ENCODE results near the gene MRPL46. TPM values are rescaled to one million over a fixed set of nuclear protein-coding genes. Genes with fewer than 3 reads are reported as not detected.

The MRPL46 gene
- total and polyA plus RNA-seq, 2 of the 4 experiments (the other 2 are of a cell fraction): 14.2 to 24.2 TPM

- peaks cover 3% of the 10 kb centered on the region for H3K9me3 ChIP-seq (ENCODE audit: control insufficient read depth, insufficient read depth, low read length)
- H4K91ac ChIP-seq (ENCODE audit: insufficient read depth, low read depth, low read length): no peak overlapping the region
- no CpG with 5 or more reads among the region's 1 CpG for WGBS, 2 experiments (ENCODE audit: extremely low coverage in 2 of 2, insufficient read length in 1 of 2)
- no peak overlapping the region for H2AFZ ChIP-seq (replicated peaks; ENCODE audit: low read length, poor library complexity)
- ChIA-PET POLR2A (ENCODE audit: unreplicated experiment) (no interaction called here), CTCF (no interaction called here)
- intact Hi-C loops (cut with micrococcal nuclease) (no loop called here), dilution Hi-C loops (cut with HindIII; ENCODE audit: low sequenced_read_pairs, unreplicated experiment) (no loop called here), in situ Hi-C loops (cut with MboI; ENCODE audit: low sequenced_read_pairs) (no loop called here)
- no peak overlapping the region for H3K4me2 ChIP-seq (ENCODE audit: low read depth, low read length)
- H2BK120ac ChIP-seq (ENCODE audit: low read depth, low read length): no peak overlapping the region
- H2AK9ac ChIP-seq (replicated peaks; ENCODE audit: low read depth, low read length, poor library complexity): no peak overlapping the region
- H3K23ac ChIP-seq (ENCODE audit: low read depth, low read length): no peak overlapping the region
- no peak overlapping the region for H3K9ac ChIP-seq (ENCODE audit: low read depth, low read length)
- no TSS peak for BruUV-seq (replicated peaks)
- H3K9me1 ChIP-seq (ENCODE audit: insufficient read depth, low read length): no peaks in the 10 kb centered on the region
- peaks cover 8% of the 10 kb centered on the region for H3K27me3 ChIP-seq (ENCODE audit: control insufficient read depth, insufficient read depth, low read length)
- no peak overlapping the region for H3K4ac ChIP-seq (ENCODE audit: low read depth, low read length)
- H3K56ac ChIP-seq (ENCODE audit: extremely low read depth, insufficient read depth, low read length): no peak overlapping the region
- H4K20me1 ChIP-seq (ENCODE audit: insufficient read depth, low read length): no peaks in the 10 kb centered on the region
- H2BK5ac ChIP-seq (ENCODE audit: low read depth, low read length, poor library complexity, severe bottlenecking): no peak overlapping the region
- no peaks in the 10 kb centered on the region for H3K79me1 ChIP-seq (ENCODE audit: low read depth in 1 of 2, low read length in 2 of 2)
- H3K14ac ChIP-seq (replicated peaks; ENCODE audit: low read depth, low read length): no peak overlapping the region
- no peaks in the 10 kb centered on the region for H3K36me3 ChIP-seq (ENCODE audit: control insufficient read depth, insufficient read depth, low read length)
- no peak overlapping the region for H3K18ac ChIP-seq (ENCODE audit: low read depth, low read length)
- H4K8ac ChIP-seq (ENCODE audit: low read depth in 2 of 2, low read length in 2 of 2): no peak overlapping the region
- no peak overlapping the region for H2BK20ac ChIP-seq (ENCODE audit: low read depth, low read length)
- DNase-seq (no peak), ATAC-seq (ENCODE audit: low read depth) (peak; percentile 21; the same call in 1 of the 2 replicates)
- H2AK5ac ChIP-seq (ENCODE audit: low read depth, low read length): no peak overlapping the region
- no peak overlapping the region for H2BK15ac ChIP-seq (ENCODE audit: low read depth, low read length)
- H3K4me3 ChIP-seq (ENCODE audit: insufficient read depth, low read depth, low read length): no peak overlapping the region
- H4K5ac ChIP-seq (ENCODE audit: low read depth, low read length): no peak overlapping the region
- H3K27ac ChIP-seq (ENCODE audit: insufficient read depth, low read length): no peak overlapping the region
- H3K4me1 ChIP-seq (ENCODE audit: control insufficient read depth, insufficient read depth, low read length): no peaks in the 10 kb centered on the region
- TF ChIP-seq POLR2A (IDR thresholded peaks at IDR 0.05; ENCODE audit: low read depth, low read length) (no peak), NFE2L2 (IDR thresholded peaks at IDR 0.05; ENCODE audit: low read depth, low read length) (no peak), CEBPB (IDR thresholded peaks at IDR 0.05; ENCODE audit: low read depth, low read length) (no peak), RAD21 (IDR thresholded peaks at IDR 0.05; ENCODE audit: low read length) (no peak), MAFK (IDR thresholded peaks at IDR 0.05; ENCODE audit: low read depth, low read length) (no peak), MAZ (IDR thresholded peaks at IDR 0.05; ENCODE audit: borderline replicate concordance, low read depth, low read length) (no peak), RCOR1 (IDR thresholded peaks at IDR 0.05; ENCODE audit: insufficient replicate concordance, low read length) (no peak), BHLHE40 (IDR thresholded peaks at IDR 0.05; ENCODE audit: low read depth, low read length) (no peak), RFX5 (IDR thresholded peaks at IDR 0.05; ENCODE audit: low read depth, low read length) (no peak), CHD1 (IDR thresholded peaks at IDR 0.05; ENCODE audit: low read depth, low read length) (no peak), MXI1 (IDR thresholded peaks at IDR 0.05; ENCODE audit: borderline replicate concordance, low read depth, low read length) (no peak)
- TF ChIP-seq, protein P1, sequence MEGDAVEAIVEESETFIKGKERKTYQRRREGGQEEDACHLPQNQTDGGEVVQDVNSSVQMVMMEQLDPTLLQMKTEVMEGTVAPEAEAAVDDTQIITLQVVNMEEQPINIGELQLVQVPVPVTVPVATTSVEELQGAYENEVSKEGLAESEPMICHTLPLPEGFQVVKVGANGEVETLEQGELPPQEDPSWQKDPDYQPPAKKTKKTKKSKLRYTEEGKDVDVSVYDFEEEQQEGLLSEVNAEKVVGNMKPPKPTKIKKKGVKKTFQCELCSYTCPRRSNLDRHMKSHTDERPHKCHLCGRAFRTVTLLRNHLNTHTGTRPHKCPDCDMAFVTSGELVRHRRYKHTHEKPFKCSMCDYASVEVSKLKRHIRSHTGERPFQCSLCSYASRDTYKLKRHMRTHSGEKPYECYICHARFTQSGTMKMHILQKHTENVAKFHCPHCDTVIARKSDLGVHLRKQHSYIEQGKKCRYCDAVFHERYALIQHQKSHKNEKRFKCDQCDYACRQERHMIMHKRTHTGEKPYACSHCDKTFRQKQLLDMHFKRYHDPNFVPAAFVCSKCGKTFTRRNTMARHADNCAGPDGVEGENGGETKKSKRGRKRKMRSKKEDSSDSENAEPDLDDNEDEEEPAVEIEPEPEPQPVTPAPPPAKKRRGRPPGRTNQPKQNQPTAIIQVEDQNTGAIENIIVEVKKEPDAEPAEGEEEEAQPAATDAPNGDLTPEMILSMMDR (conservative IDR thresholded peaks at IDR 0.05; ENCODE audit: low read depth, low read length): no peak
- TF ChIP-seq, protein P2, sequence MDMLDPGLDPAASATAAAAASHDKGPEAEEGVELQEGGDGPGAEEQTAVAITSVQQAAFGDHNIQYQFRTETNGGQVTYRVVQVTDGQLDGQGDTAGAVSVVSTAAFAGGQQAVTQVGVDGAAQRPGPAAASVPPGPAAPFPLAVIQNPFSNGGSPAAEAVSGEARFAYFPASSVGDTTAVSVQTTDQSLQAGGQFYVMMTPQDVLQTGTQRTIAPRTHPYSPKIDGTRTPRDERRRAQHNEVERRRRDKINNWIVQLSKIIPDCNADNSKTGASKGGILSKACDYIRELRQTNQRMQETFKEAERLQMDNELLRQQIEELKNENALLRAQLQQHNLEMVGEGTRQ (IDR thresholded peaks at IDR 0.05; ENCODE audit: low read depth, low read length): no peak
Observed at GRCh38 chr15:88447741-88448140, 19.4 kb downstream of the MRPL46 start.
